DMS 273 (cell line): ENCODE data around the gene ZMYM2.
A peak's percentile ranks its signal among the peaks of the same experiment; 100 is the strongest.
"Not testable (repeated sequence)": the region's sequence is repeated elsewhere in the genome, so short reads cannot be mapped to it uniquely, and the experiment has no call there.

Experiments
- DNase-seq: peaks from one replicate; lab custom pipeline; 2025; ENCODE audit not compliant: unreplicated experiment; lab: John Stamatoyannopoulos, UW

The ZMYM2 gene

GRCh38 chr13:19982447-19983043 is 24.0 kb downstream of the ZMYM2 start:
- DNase-seq = no peak

GRCh38 chr13:19984430-19985218 is 26.1 kb downstream of the ZMYM2 start:
- peak; percentile 16 for DNase-seq

GRCh38 chr13:19985219-19985556 is 26.7 kb downstream of the ZMYM2 start:
- no peak for DNase-seq

GRCh38 chr13:19991531-19991930 is 33.0 kb downstream of the ZMYM2 start:
- DNase-seq = no peak

- DNase-seq = no peak
Observed at GRCh38 chr13:19993024-19993423, 34.5 kb downstream of the ZMYM2 start.

GRCh38 chr13:19998960-19999359 is 40.4 kb downstream of the ZMYM2 start:
- no peak for DNase-seq

DNA sequence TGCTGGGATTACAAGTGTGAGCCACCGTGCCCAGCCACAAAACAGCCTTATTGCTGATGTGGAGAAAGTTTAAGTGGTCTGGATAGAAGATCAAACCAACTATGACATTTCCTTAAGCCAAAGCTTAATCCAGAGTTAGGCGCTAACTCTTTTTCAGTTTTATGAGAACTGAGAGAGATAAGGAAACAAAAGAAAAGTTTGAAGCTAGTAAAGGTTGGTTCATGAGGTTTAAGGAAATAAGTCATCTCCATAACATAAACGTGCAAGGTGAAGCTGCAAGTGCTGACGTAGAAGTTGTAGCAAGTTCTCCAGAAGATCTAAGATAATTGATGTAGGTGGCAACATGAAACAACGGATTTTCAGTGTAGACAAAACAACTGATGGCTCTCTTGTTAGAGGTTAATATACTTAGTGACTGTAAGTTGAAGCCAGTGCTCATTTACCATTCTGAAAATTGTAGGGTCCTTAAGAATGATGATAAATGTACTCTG is 41.6 kb downstream of the ZMYM2 start:
- no peak for DNase-seq

- no peak for DNase-seq
Observed at GRCh38 chr13:20001366-20002190, 43.1 kb downstream of the ZMYM2 start.

GRCh38 chr13:20002787-20003186 is 44.3 kb downstream of the ZMYM2 start:
- DNase-seq = peak; percentile 4

- no peak for DNase-seq
Observed at GRCh38 chr13:20006206-20006605, 47.7 kb downstream of the ZMYM2 start.

- DNase-seq = no peak
Observed at GRCh38 chr13:20015763-20016162, 57.2 kb downstream of the ZMYM2 start.

GRCh38 chr13:20016649-20017364 is 58.3 kb downstream of the ZMYM2 start:
- DNase-seq = no peak

DNA sequence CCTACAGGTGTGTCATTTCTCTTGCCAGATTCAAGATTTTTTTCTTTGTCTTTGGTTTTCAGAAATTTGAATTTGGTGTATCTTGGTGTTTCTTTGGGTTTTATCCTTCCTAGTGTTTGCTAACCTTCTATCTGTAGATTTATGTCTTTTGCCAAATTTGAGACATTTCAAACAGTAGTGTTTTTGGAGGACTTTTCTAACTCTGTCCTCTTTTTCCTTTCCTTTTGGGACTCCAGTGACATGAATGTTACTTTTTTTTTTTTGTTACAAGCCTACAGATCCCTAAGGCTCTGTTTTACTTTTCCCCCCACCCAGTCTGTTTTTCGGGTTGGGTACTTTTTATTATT is 58.8 kb downstream of the ZMYM2 start:
- no peak for DNase-seq

DNA sequence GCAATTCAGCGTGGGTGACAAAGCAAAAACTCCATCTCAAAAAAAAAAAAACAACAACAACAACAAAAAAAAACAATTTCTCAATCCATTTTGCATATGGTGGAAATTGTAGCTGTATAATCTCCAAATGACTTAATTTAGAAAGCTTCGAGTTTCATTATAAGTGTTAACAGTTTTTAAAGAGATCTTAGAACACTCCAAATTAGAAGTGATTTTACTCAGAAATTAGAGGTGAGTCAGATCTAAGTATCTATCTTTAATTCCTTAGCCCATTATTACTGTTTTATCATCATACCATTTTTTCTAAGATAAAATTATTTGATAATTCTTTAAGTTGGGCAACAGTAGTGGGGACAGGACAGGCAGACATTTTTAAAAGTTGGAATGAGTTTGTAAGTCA is 60.5 kb downstream of the ZMYM2 start:
- no peak for DNase-seq

GRCh38 chr13:20024702-20025101 is 66.2 kb downstream of the ZMYM2 start:
- no peak for DNase-seq

- DNase-seq = no peak
Observed at GRCh38 chr13:20028953-20029352, 70.4 kb downstream of the ZMYM2 start.

DNA sequence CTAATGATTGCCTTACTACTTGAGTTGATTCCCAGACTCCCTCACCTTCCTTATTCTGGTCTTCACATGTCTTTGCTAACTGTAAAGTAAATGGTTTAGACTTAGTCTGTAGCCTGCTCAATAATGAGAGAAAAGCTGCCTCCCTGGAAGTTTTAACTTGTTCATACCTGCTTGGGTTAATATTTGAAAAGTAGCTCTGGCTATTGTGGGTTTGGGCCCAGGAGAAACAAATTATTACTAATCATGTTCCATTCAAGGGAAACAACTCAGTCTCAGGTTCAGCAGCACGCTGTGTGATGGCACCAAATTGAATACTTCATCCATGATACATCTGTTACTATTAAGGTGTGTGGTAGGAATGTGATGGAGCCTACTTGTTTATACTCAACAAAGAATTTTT is 75.0 kb downstream of the ZMYM2 start:
- no peak for DNase-seq

GRCh38 chr13:20035130-20035529 is 76.6 kb downstream of the ZMYM2 start:
- no peak for DNase-seq

DNA sequence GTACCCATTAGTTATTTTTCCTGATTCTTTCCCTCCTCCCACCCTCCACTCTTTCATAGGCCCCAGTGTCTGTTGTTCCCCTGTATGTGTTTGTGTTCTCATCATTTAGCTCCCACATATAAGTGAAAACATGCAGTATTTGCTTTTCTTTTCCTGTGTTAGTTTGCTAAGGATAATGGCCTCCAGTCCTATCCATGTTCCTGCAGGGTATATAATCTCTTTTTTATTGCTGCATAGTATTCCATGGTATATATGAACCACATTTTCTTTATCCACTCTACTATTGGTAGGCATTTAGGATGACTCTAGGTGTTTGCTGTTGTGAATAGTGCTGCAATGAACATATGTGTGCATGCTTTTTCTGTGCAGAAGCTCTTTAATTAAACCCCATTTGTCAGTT is 79.4 kb downstream of the ZMYM2 start:
- no peak for DNase-seq

DNA sequence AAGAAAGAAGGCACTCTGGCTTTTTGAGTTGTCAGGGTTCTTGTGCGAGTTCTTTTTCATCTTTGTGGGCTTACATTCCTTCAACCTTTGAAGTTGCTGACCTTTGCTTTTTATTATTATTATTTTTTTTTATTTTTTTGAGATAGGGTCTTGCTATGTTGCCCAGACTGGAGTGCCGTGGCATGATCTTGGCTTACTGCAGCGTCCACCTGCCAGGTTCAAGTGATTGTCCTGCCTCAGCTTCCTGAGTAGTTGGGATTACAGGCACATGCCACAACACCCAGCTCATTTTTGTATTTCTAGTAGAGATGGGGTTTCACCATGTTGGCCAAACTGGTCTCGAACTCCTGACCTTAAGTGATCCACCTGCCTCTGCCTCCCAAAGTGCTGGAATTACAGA is 84.1 kb downstream of the ZMYM2 start:
- not testable (repeated sequence) for DNase-seq

GRCh38 chr13:20043207-20043925 is 84.8 kb downstream of the ZMYM2 start:
- DNase-seq = no peak
